Natural killer cell (primary cell): ENCODE data around the gene PRG2. TPM values are rescaled to one million over a fixed set of nuclear protein-coding genes. Genes with fewer than 3 reads are reported as not detected.

Source experiments
- ATAC-seq, 3 donors: fragments of 150-1000 bp in 2 of 3; fragments of 200-7000 bp in 1 of 3; cut with Tn5 transposase; 1 replicate in 1 of 3; 2 replicates in 2 of 3; pipeline ENCODE4 v1.10.0; 2021; ENCODE audit warnings: mild to moderate bottlenecking in 2 of 3, moderate library complexity in 2 of 3
- DNase-seq, 2 donors: peaks; one replicate each; pipeline versions ENCODE4 v3.0.0 to v3.0.0-alpha.2; 2013 to 2021; ENCODE audit warnings: mixed read lengths in 1 of 2
- H3K27ac ChIP-seq: one replicate; pipeline ENCODE4 v1.5.1; 2013; ENCODE audit warnings: mild to moderate bottlenecking, low read length
- H3K27me3 ChIP-seq: one replicate; pipeline ENCODE4 v1.6.1; 2013; ENCODE audit warnings: low read length; ENCODE audit not compliant: control insufficient read depth, insufficient read depth
- H3K36me3 ChIP-seq: one replicate; pipeline ENCODE4 v1.6.1; 2013; ENCODE audit warnings: low read length; ENCODE audit not compliant: control insufficient read depth, insufficient read depth
- H3K4me1 ChIP-seq: one replicate; pipeline ENCODE4 v1.6.1; 2013; ENCODE audit warnings: low read length; ENCODE audit not compliant: control insufficient read depth, insufficient read depth
- H3K4me3 ChIP-seq: one replicate; pipeline ENCODE4 v1.5.1; 2013; ENCODE audit warnings: low read length
- H3K9me3 ChIP-seq: one replicate; pipeline ENCODE4 v1.6.1; 2013; ENCODE audit warnings: low read length; ENCODE audit not compliant: control insufficient read depth, insufficient read depth
- H3K27ac Mint-ChIP-seq, 2 donors: one replicate each; pipeline ENCODE4 v1.8.0; 2022; ENCODE audit warnings: mild to moderate bottlenecking in 2 of 2, mixed read lengths in 2 of 2, moderate library complexity in 1 of 2
- H3K27me3 Mint-ChIP-seq, 2 donors: one replicate each; pipeline ENCODE4 v1.8.0; 2022; ENCODE audit warnings: low read depth in 2 of 2, mixed read lengths in 2 of 2
- H3K36me3 Mint-ChIP-seq: one replicate; pipeline ENCODE4 v1.8.0; 2022; ENCODE audit warnings: mixed read lengths
- H3K4me1 Mint-ChIP-seq, 2 donors: one replicate each; pipeline ENCODE4 v1.8.0; 2022; ENCODE audit warnings: mixed read lengths in 2 of 2
- H3K4me3 Mint-ChIP-seq: one replicate; pipeline ENCODE4 v1.8.0; 2022; ENCODE audit warnings: mild to moderate bottlenecking, moderate library complexity, mixed read lengths
- H3K9me3 Mint-ChIP-seq, 2 donors: one replicate each; pipeline ENCODE4 v1.8.0; 2022; ENCODE audit warnings: mixed read lengths in 2 of 2
- CTCF ChIP-seq: fragments of 200-600 bp; IDR thresholded peaks from one replicate; pipeline ENCODE4 v1.8.0; 2022; ENCODE audit warnings: antibody characterized with exemption
- WGBS: methylation state at CpG from one replicate; pipeline ENCODE4 v1.1.7; 2013; ENCODE audit warnings: missing lambda C conversion rate; ENCODE audit not compliant: insufficient coverage; 5-methylcytosine and 5-hydroxymethylcytosine counted together
- intact Hi-C: fragments of 100-400 bp; cut with micrococcal nuclease; formaldehyde crosslinking; loops from one replicate; pipeline ENCODE4 v1.14.2; 2022
- total RNA-seq, 4 donors: library from RNA; stranded (reverse); fragments of 120-200 nt in 1 of 4; gene quantifications; one replicate each; pipeline versions ENCODE4 v1.2.3 to v1.2.4, GENCODE V29; 2013 to 2022

The PRG2 gene
- total RNA-seq, 3 donors from 2014 or later (not counting 1 experiment from before 2014, with no cell fraction given), result 1.2 to 2.4 TPM; not detected in 1

- TF ChIP-seq CTCF, result no peak
- Histone ChIP-seq H3K4me1 (peaks cover 12% of the 10 kb centered on the region), H3K27ac (no peak overlapping the region), H3K9me3 (no peaks in the 10 kb centered on the region), H3K27me3 (no peaks in the 10 kb centered on the region), H3K36me3 (no peaks in the 10 kb centered on the region), H3K4me3 (no peak overlapping the region)
- intact Hi-C loops, result no loop called here
- peaks cover 0 to 13% of the 10 kb centered on the region in 2 donors for H3K27me3 Mint-ChIP-seq
- ATAC-seq, result no peak
- no peak for DNase-seq
- H3K4me1 Mint-ChIP-seq, result peaks cover 21 to 23% of the 10 kb centered on the region in 2 donors
- no peak overlapping the region for H3K4me3 Mint-ChIP-seq
- 90% methylated on average over 11 of the region's 11 CpGs for WGBS
- no peaks in the 10 kb centered on the region for H3K36me3 Mint-ChIP-seq
- H3K9me3 Mint-ChIP-seq, result no peaks in the 10 kb centered on the region
- H3K27ac Mint-ChIP-seq, result no peak overlapping the region
These were observed 47.7 kb downstream of the PRG2 start for GRCh38 chr11:57342702-57343101.

- no peak for TF ChIP-seq CTCF
- Histone ChIP-seq H3K36me3 (no peaks in the 10 kb centered on the region), H3K9me3 (no peaks in the 10 kb centered on the region), H3K27ac (no peak overlapping the region), H3K4me3 (no peak overlapping the region), H3K27me3 (no peaks in the 10 kb centered on the region), H3K4me1 (peaks cover 15% of the 10 kb centered on the region)
- DNase-seq (no peak), ATAC-seq (peak; percentile 27 to 65 (median 33))
- H3K36me3 Mint-ChIP-seq, result no peaks in the 10 kb centered on the region
- peak overlapping the region in 1 of 2 donors; percentile 2 for H3K27ac Mint-ChIP-seq
- H3K9me3 Mint-ChIP-seq, result no peaks in the 10 kb centered on the region
- no peak overlapping the region for H3K4me3 Mint-ChIP-seq
- 57% methylated on average over 5 of the region's 6 CpGs for WGBS
- intact Hi-C loops, result no loop called here
- H3K4me1 Mint-ChIP-seq, result peaks cover 25 to 26% of the 10 kb centered on the region in 2 donors
- H3K27me3 Mint-ChIP-seq, result peaks cover 0 to 13% of the 10 kb centered on the region in 2 donors
These were observed 49.1 kb downstream of the PRG2 start for GRCh38 chr11:57341250-57341808.

- Mint-ChIP-seq H3K9me3 (no peaks in the 10 kb centered on the region), H3K27ac (no peak overlapping the region)
- no peak overlapping the region for H3K27ac ChIP-seq
These were observed 50.3 kb downstream of the PRG2 start for GRCh38 chr11:57340039-57340615.

More at GRCh38 chr11:57340039-57340615, 50.3 kb downstream of the PRG2 start:
- Histone ChIP-seq H3K36me3 (no peaks in the 10 kb centered on the region), H3K4me1 (peaks cover 21% of the 10 kb centered on the region), H3K9me3 (no peaks in the 10 kb centered on the region), H3K27me3 (no peaks in the 10 kb centered on the region), H3K4me3 (no peak overlapping the region)
- peaks cover 27% of the 10 kb centered on the region in 2 donors for H3K4me1 Mint-ChIP-seq
- no peak for TF ChIP-seq CTCF
- ATAC-seq, result no peak
- no peak for DNase-seq
- 62% methylated on average over 12 of the region's 12 CpGs for WGBS
- no peak overlapping the region for H3K4me3 Mint-ChIP-seq
- intact Hi-C loops, result no loop called here
- peaks cover 0 to 13% of the 10 kb centered on the region in 2 donors for H3K27me3 Mint-ChIP-seq
- H3K36me3 Mint-ChIP-seq, result no peaks in the 10 kb centered on the region
